K562 (cell line): ENCODE results near the gene CLIC1. TPM values are rescaled to one million over a fixed set of nuclear protein-coding genes. Genes with fewer than 3 reads are reported as not detected.

ENCODE experiments used
- ATAC-seq: fragments of 200-7000 bp; cut with Tn5 transposase; 3 replicates; pipeline ENCODE4 v1.9.1; 2020; ENCODE audit warnings: moderate library complexity
- BruUV-seq: library from RNA; stranded (reverse); fragments of 400-500 nt; replicated peaks from 2 replicates; lab custom pipeline; 2021; lab: Mats Ljungman, UMichigan
- CTCF ChIA-PET: fragments of 300-600 bp; formaldehyde crosslinking; extraction: SDS; loops from one replicate; lab custom pipeline; 2021; ENCODE audit warnings: low intra/inter-chr PET ratio; lab: Yijun Ruan, JAX
- POLR2A ChIA-PET: fragments of 300-600, 350-650 bp; sonication (Branson Sonifier 250); formaldehyde crosslinking; extraction: SDS; loops from one replicate; lab custom pipeline; 2021; ENCODE audit warnings: antibody characterized with exemption, inconsistent platforms; lab: Yijun Ruan, JAX
- DNase-seq, 4 experiments: peaks; one replicate each; pipeline versions ENCODE4 v3.0.0 to v3.0.0-alpha.2; 2011 to 2018; ENCODE audit warnings: low spot score in 3 of 4, mixed read lengths in 3 of 4; ENCODE audit errors: extremely low read depth in 1 of 4
- FAIRE-seq: peaks from 2 replicates; lab custom pipeline; 2011; peaks lifted over from hg19 to GRCh38; lab: Jason Lieb, UNC
- H2AFZ ChIP-seq: 2 replicates; pipeline ENCODE4 v1.6.0; 2011; ENCODE audit warnings: low read depth, low read length, control low read depth, inconsistent platforms
- H3K27ac ChIP-seq: fragments of 200-600 bp; 3 replicates; pipeline ENCODE4 v1.8.0; 2011; ENCODE audit warnings: low read depth, mild to moderate bottlenecking, control low read depth, inconsistent platforms, low read length, moderate library complexity, mixed read lengths; ENCODE audit errors: extremely low read depth
- H3K27me3 ChIP-seq, 2 experiments: fragments of 300-600 bp in 1 of 2; 2 replicates in 1 of 2; 3 replicates in 1 of 2; pipeline versions ENCODE4 v1.6.0 to v1.8.0; 2011; ENCODE audit warnings: inconsistent platforms in 2 of 2, low read length in 2 of 2, mild to moderate bottlenecking in 1 of 2, mixed read lengths in 1 of 2, moderate library complexity in 1 of 2; ENCODE audit not compliant: control insufficient read depth in 2 of 2, insufficient read depth in 2 of 2
- H3K36me3 ChIP-seq: fragments of 300-600 bp; 3 replicates; pipeline ENCODE4 v1.8.0; 2011; ENCODE audit warnings: mild to moderate bottlenecking, low read length, inconsistent platforms; ENCODE audit not compliant: control insufficient read depth, insufficient read depth
- H3K4me1 ChIP-seq, 2 experiments: fragments of 200-600 bp in 1 of 2; replicated peaks in 1 of 2; 2 replicates in 1 of 2; 3 replicates in 1 of 2; pipeline versions ENCODE4 v1.5.1 to v1.8.0; 2011; ENCODE audit warnings: inconsistent platforms in 2 of 2, low read length in 2 of 2, mild to moderate bottlenecking in 1 of 2, mixed read lengths in 1 of 2, moderate library complexity in 1 of 2; ENCODE audit not compliant: control insufficient read depth in 2 of 2, insufficient read depth in 2 of 2
- H3K4me2 ChIP-seq: 2 replicates; pipeline ENCODE4 v1.6.1; 2011; ENCODE audit warnings: low read length, control low read depth, inconsistent platforms, mixed read lengths; ENCODE audit not compliant: insufficient read depth
- H3K4me3 ChIP-seq: fragments of 200-600 bp; sonication (generic), shearing (Covaris generic); 2 replicates; pipeline ENCODE4 v1.5.1; 2016; ENCODE audit warnings: control low read depth, inconsistent platforms
- H3K79me2 ChIP-seq: fragments of 200-600 bp; 3 replicates; pipeline ENCODE4 v1.8.0; 2011; ENCODE audit warnings: low read length, inconsistent platforms; ENCODE audit not compliant: control insufficient read depth, insufficient read depth
- H3K9ac ChIP-seq, 2 experiments: 2 replicates each; pipeline versions ENCODE4 v1.6.0 to v1.6.1; 2011; ENCODE audit warnings: low read depth in 2 of 2, low read length in 2 of 2, control low read depth in 1 of 2, inconsistent platforms in 1 of 2, mild to moderate bottlenecking in 1 of 2, mixed read lengths in 1 of 2; ENCODE audit not compliant: insufficient read depth in 1 of 2
- H3K9me1 ChIP-seq: one replicate; pipeline ENCODE4 v1.6.0; 2011; ENCODE audit warnings: inconsistent platforms, mild to moderate bottlenecking, low read length, moderate library complexity; ENCODE audit not compliant: control insufficient read depth, insufficient read depth
- H3K9me3 ChIP-seq: replicated peaks from 2 replicates; pipeline ENCODE4 v1.5.1; 2011; ENCODE audit warnings: low read depth, low read length, inconsistent platforms; ENCODE audit not compliant: control insufficient read depth, insufficient read depth
- H4K20me1 ChIP-seq: replicated peaks from 2 replicates; pipeline ENCODE4 v1.6.1; 2011; ENCODE audit warnings: low read length, inconsistent platforms, mixed read lengths; ENCODE audit not compliant: control insufficient read depth, insufficient read depth
- CC2D1A ChIP-seq: fragments of 450-650 bp; IDR thresholded peaks from 2 replicates; pipeline ENCODE4 v1.6.1; 2017; ENCODE audit warnings: mild to moderate bottlenecking
- ZNF232 ChIP-seq: sonication (generic); formaldehyde crosslinking; IDR thresholded peaks from 2 replicates; pipeline ENCODE4 v1.8.0; 2022; ENCODE audit warnings: mild to moderate bottlenecking, missing genetic modification reagents
- ZNF239 ChIP-seq: fragments of 250-450 bp; sonication (Bioruptor Pico); IDR thresholded peaks from 2 replicates; pipeline ENCODE4 v1.4.0; 2020; ENCODE audit warnings: mild to moderate bottlenecking
- WGBS: fragments of 100-300 bp; shearing (Covaris generic); methylation state at CpG from one replicate; pipeline ENCODE4 v1.1.6; 2016; ENCODE audit warnings: low coverage, mixed read lengths; ENCODE audit not compliant: insufficient coverage; ENCODE audit errors: missing lambda C conversion rate; 5-methylcytosine and 5-hydroxymethylcytosine counted together
- in situ Hi-C: fragments of 300-500 bp; cut with MboI; formaldehyde crosslinking; loops from 4 replicates; pipeline ENCODE4 v1.15.0; 2018; ENCODE audit warnings: inconsistent platforms, mixed read lengths
- intact Hi-C: fragments of 100-400 bp; cut with micrococcal nuclease; formaldehyde crosslinking; loops from 2 replicates; pipeline ENCODE4 v1.14.2; 2022
- polyA plus RNA-seq, 8 experiments: library from polyadenylated mRNA; depleted of rRNA in 4 of 8; stranded (reverse) in 5 of 8; unstranded in 3 of 8; fragments of >200 nt; fragmentation: Nextera tagmentation in 2 of 8; fragmentation: Illumina TruSeq in 1 of 8; extraction: Ambion mirVana in 2 of 8; extraction: Trizol in 1 of 8; gene quantifications; 2 replicates each; pipeline versions ENCODE4 v1.2.1 to v1.2.3, GENCODE V29; 2011 to 2014; ENCODE audit warnings: inconsistent platforms in 1 of 8, missing spikeins in 1 of 8
- total RNA-seq, 7 experiments: library from RNA; depleted of rRNA in 6 of 7; stranded (reverse); fragments of >200 nt in 6 of 7; fragmentation: Illumina TruSeq in 2 of 7; extraction: Trizol in 2 of 7; gene quantifications; 2 replicates each; pipeline versions ENCODE4 v1.2.1 to v1.2.3, GENCODE V29; 2011 to 2021; ENCODE audit warnings: low replicate concordance in 1 of 7
- TF ChIP-seq, protein P1 (sequence below): fragments of 450-650 bp; formaldehyde crosslinking; IDR thresholded peaks from 2 replicates; pipeline ENCODE4 v1.4.0; 2020; ENCODE audit warnings: mild to moderate bottlenecking
- TF ChIP-seq, protein P2 (sequence below), 3 experiments: fragments of 200-800 bp in 1 of 3; sonication (Bioruptor generic) in 1 of 3; sonication (generic) in 1 of 3; formaldehyde crosslinking in 1 of 3; IDR thresholded peaks; 2 replicates each; pipeline versions ENCODE4 v1.6.1 to v1.8.0; 2016 to 2022; ENCODE audit warnings: mild to moderate bottlenecking in 2 of 3, missing compliant biosample characterization in 2 of 3, missing genetic modification characterization in 2 of 3, missing genetic modification reagents in 1 of 3
- TF ChIP-seq, protein P3 (sequence below): fragments of 450-650 bp; IDR thresholded peaks from 2 replicates; pipeline ENCODE4 v1.6.1; 2017; ENCODE audit warnings: antibody characterized with exemption, mild to moderate bottlenecking

The CLIC1 gene
- total and polyA plus RNA-seq, 9 of the 15 experiments (the other 6 are each of a cell fraction or from before 2014, with no cell fraction given) = 1,267 to 2,419 (median 1,808) TPM

DNA sequence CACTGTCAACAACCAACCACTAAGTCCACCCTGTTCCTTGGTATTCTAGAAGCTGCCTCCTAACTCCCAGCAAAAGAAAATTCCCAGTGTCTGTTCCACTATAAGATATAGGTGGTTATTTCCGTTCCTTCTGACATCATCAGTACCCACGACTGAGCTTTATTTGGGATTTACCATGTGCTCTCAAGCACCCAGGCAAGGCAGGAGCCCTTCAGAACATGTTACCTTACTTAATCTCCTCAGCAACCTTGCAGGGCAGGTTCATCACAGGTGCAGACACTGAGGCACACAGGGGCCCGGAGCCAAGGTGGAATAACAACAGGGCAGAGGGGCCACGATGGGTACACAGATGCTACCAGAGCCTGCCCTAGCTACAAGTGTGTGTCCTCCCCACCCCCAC lies 44.0 kb downstream of the CLIC1 start:
- no peak for DNase-seq
- TF ChIP-seq ZNF232 = no peak
- TF ChIP-seq, protein P1, sequence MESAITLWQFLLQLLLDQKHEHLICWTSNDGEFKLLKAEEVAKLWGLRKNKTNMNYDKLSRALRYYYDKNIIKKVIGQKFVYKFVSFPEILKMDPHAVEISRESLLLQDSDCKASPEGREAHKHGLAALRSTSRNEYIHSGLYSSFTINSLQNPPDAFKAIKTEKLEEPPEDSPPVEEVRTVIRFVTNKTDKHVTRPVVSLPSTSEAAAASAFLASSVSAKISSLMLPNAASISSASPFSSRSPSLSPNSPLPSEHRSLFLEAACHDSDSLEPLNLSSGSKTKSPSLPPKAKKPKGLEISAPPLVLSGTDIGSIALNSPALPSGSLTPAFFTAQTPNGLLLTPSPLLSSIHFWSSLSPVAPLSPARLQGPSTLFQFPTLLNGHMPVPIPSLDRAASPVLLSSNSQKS = no peak
- TF ChIP-seq CC2D1A = no peak
- TF ChIP-seq, protein P2, sequence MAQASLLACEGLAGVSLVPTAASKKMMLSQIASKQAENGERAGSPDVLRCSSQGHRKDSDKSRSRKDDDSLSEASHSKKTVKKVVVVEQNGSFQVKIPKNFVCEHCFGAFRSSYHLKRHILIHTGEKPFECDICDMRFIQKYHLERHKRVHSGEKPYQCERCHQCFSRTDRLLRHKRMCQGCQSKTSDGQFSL (CRISPR knock-in tag; IDR thresholded peaks at IDR 0.05) = 0 out of 2 replicates have a peak, but pooled peaks have one; percentile 42
- TF ChIP-seq, protein P2 (tag; IDR thresholded peaks at IDR 0.05) = 0 out of 4 replicates have a peak, but pooled peaks of 1 of the 2 experiments have one; percentile 0
- TF ChIP-seq ZNF239 (CRISPR knock-in tag) = no peak
- TF ChIP-seq, protein P3, sequence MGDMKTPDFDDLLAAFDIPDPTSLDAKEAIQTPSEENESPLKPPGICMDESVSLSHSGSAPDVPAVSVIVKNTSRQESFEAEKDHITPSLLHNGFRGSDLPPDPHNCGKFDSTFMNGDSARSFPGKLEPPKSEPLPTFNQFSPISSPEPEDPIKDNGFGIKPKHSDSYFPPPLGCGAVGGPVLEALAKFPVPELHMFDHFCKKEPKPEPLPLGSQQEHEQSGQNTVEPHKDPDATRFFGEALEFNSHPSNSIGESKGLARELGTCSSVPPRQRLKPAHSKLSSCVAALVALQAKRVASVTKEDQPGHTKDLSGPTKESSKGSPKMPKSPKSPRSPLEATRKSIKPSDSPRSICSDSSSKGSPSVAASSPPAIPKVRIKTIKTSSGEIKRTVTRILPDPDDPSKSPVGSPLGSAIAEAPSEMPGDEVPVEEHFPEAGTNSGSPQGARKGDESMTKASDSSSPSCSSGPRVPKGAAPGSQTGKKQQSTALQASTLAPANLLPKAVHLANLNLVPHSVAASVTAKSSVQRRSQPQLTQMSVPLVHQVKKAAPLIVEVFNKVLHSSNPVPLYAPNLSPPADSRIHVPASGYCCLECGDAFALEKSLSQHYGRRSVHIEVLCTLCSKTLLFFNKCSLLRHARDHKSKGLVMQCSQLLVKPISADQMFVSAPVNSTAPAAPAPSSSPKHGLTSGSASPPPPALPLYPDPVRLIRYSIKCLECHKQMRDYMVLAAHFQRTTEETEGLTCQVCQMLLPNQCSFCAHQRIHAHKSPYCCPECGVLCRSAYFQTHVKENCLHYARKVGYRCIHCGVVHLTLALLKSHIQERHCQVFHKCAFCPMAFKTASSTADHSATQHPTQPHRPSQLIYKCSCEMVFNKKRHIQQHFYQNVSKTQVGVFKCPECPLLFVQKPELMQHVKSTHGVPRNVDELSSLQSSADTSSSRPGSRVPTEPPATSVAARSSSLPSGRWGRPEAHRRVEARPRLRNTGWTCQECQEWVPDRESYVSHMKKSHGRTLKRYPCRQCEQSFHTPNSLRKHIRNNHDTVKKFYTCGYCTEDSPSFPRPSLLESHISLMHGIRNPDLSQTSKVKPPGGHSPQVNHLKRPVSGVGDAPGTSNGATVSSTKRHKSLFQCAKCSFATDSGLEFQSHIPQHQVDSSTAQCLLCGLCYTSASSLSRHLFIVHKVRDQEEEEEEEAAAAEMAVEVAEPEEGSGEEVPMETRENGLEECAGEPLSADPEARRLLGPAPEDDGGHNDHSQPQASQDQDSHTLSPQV = 0 out of 2 replicates have a peak, but pooled peaks have one; percentile 15
- CTCF ChIA-PET = no interaction called here
- Histone ChIP-seq H3K27ac (peak overlapping the region; percentile 3; the same call in 1 of the 3 replicates), H3K79me2 (0 out of 3 replicates have a peak, but pooled peaks cover under 1% of the 10 kb centered on the region), H3K4me3 (no peak overlapping the region), H3K9ac (peak overlapping the region in 1 of 2 experiments; percentile 62; a peak in 2 of 4 replicates), H3K27me3 (no peaks in the 10 kb centered on the region), H3K9me1 (no peaks in the 10 kb centered on the region), H3K4me2 (no peak overlapping the region), H2AFZ (no peak overlapping the region), H4K20me1 (no peaks in the 10 kb centered on the region), H3K4me1 (peaks cover 50 to 52% of the 10 kb centered on the region in 2 experiments), H3K36me3 (peaks cover 90% of the 10 kb centered on the region), H3K9me3 (no peaks in the 10 kb centered on the region)
- FAIRE-seq = no peak
- intact Hi-C loops = no loop called here
- 70% methylated on average over 4 of the region's 4 CpGs for WGBS
- in situ Hi-C loops = no loop called here
- POLR2A ChIA-PET = interaction anchor here (0.6 to 7.1 kb wide), 15 partner anchors 8 to 223 kb away, joined by 3 to 158 read pairs (median 4); partner anchors contain the start of genes ABHD16A, CLIC1, GPANK1 and HSPA1A
- ATAC-seq = no peak
- no TSS peak for BruUV-seq
